HCT116 (cell line): ENCODE measurements around the gene XK. TPM values are rescaled to one million over a fixed set of nuclear protein-coding genes. Genes with fewer than 3 reads are reported as not detected.

Experiments used
- ATAC-seq: fragments of 200-7000 bp; cut with Tn5 transposase; 2 replicates; pipeline ENCODE4 v1.9.1; 2020; ENCODE audit warnings: mild to moderate bottlenecking, moderate library complexity
- BruUV-seq: library from RNA; stranded (reverse); fragments of 400-500 nt; replicated peaks from 2 replicates; lab custom pipeline; 2021; lab: Mats Ljungman, UMichigan
- CTCF ChIA-PET: fragments of 300-600 bp; sonication (Branson Sonifier 250); formaldehyde crosslinking; loops from one replicate; lab custom pipeline; 2021; ENCODE audit warnings: antibody characterized with exemption; lab: Charles Lee
- POLR2A ChIA-PET: fragments of 300-600, 350-600 bp; sonication (Branson Sonifier 250); formaldehyde crosslinking; loops from one replicate; lab custom pipeline; 2021; ENCODE audit warnings: antibody characterized with exemption; lab: Charles Lee
- RAD21 ChIA-PET, 2 experiments: fragments of 300-600 bp; sonication (Branson Sonifier 250); formaldehyde crosslinking; loops; one replicate each; lab custom pipeline; 2023; ENCODE audit warnings: low total read pairs in 2 of 2; ENCODE audit not compliant: uncharacterized antibody in 2 of 2, unreplicated experiment in 2 of 2, low non-redundant PET in 1 of 2; lab: Charles Lee
- DNase-seq: peaks from one replicate; pipeline ENCODE4 v3.0.0-alpha.2; 2010; ENCODE audit warnings: low read depth, low spot score
- H2AFZ ChIP-seq: fragments of 200-600 bp; shearing (Covaris generic), sonication (generic); 2 replicates; pipeline ENCODE4 v1.6.1; 2017; ENCODE audit warnings: low read depth, mixed run types, mixed read lengths, antibody characterized with exemption, low read length; ENCODE audit not compliant: poor library complexity, severe bottlenecking
- H3K27ac ChIP-seq: 2 replicates; pipeline ENCODE4 v1.5.1; 2012; ENCODE audit warnings: low read depth, low read length
- H3K27me3 ChIP-seq: fragments of 200-600 bp; sonication (generic); 2 replicates; pipeline ENCODE4 v1.6.1; 2016; ENCODE audit warnings: mixed run types, low read length, mixed read lengths; ENCODE audit not compliant: insufficient read depth
- H3K36me3 ChIP-seq, 2 experiments: fragments of 200-500 bp in 1 of 2; fragments of 200-600 bp in 1 of 2; sonication (Bioruptor generic) in 1 of 2; sonication (generic) in 1 of 2; 2 replicates each; pipeline versions ENCODE4 v1.5.1 to v1.6.1; 2014 to 2016; ENCODE audit warnings: low read length in 2 of 2, inconsistent platforms in 1 of 2, mixed read lengths in 1 of 2, mixed run types in 1 of 2; ENCODE audit not compliant: insufficient read depth in 2 of 2, control insufficient read depth in 1 of 2
- H3K4me1 ChIP-seq, 2 experiments: fragments of 200-600 bp in 1 of 2; sonication (generic) in 1 of 2; 2 replicates each; pipeline versions ENCODE4 v1.5.1 to v1.6.1; 2012 to 2017; ENCODE audit warnings: low read length in 2 of 2, inconsistent platforms in 1 of 2, mild to moderate bottlenecking in 1 of 2, mixed read lengths in 1 of 2, mixed run types in 1 of 2, moderate library complexity in 1 of 2; ENCODE audit not compliant: insufficient read depth in 2 of 2, control insufficient read depth in 1 of 2
- H3K4me2 ChIP-seq: fragments of 200-600 bp; sonication (generic); 2 replicates; pipeline ENCODE4 v1.6.1; 2017; ENCODE audit warnings: mixed run types, low read length, mixed read lengths
- H3K4me3 ChIP-seq, 2 experiments: fragments of 200-600 bp in 1 of 2; sonication (generic) in 1 of 2; replicated peaks in 1 of 2; 2 replicates each; pipeline ENCODE4 v1.5.1; 2011 to 2016; ENCODE audit warnings: low read length in 2 of 2, control low read depth in 1 of 2, low read depth in 1 of 2, mild to moderate bottlenecking in 1 of 2, mixed read lengths in 1 of 2, mixed run types in 1 of 2
- H3K79me2 ChIP-seq: fragments of 200-600 bp; sonication (generic); 2 replicates; pipeline ENCODE4 v1.6.1; 2017; ENCODE audit warnings: mild to moderate bottlenecking, mixed run types, low read length, moderate library complexity, mixed read lengths; ENCODE audit not compliant: insufficient read depth
- H3K9ac ChIP-seq: fragments of 200-600 bp; sonication (generic); 2 replicates; pipeline ENCODE4 v1.6.1; 2016; ENCODE audit warnings: low read length, mixed read lengths
- H3K9me2 ChIP-seq: fragments of 200-600 bp; sonication (generic), shearing (Covaris generic); 2 replicates; pipeline ENCODE4 v1.6.1; 2017; ENCODE audit warnings: mixed run types, mild to moderate bottlenecking, moderate library complexity; ENCODE audit not compliant: insufficient read depth
- H3K9me3 ChIP-seq, 2 experiments: fragments of 200-500 bp in 1 of 2; fragments of 200-600 bp in 1 of 2; sonication (Bioruptor generic) in 1 of 2; sonication (generic) in 1 of 2; 2 replicates each; pipeline ENCODE4 v1.6.1; 2014 to 2017; ENCODE audit warnings: low read length in 2 of 2, mixed read lengths in 2 of 2, inconsistent platforms in 1 of 2, low read depth in 1 of 2, mild to moderate bottlenecking in 1 of 2, mixed run types in 1 of 2, moderate library complexity in 1 of 2; ENCODE audit not compliant: control insufficient read depth in 1 of 2, insufficient read depth in 1 of 2
- H4K20me1 ChIP-seq: fragments of 200-600 bp; sonication (generic), shearing (Covaris generic); 2 replicates; pipeline ENCODE4 v1.6.1; 2017; ENCODE audit warnings: mixed run types, mild to moderate bottlenecking, moderate library complexity; ENCODE audit not compliant: insufficient read depth
- EGR1 ChIP-seq: IDR thresholded peaks from 2 replicates; pipeline ENCODE4 v1.6.1; 2012; ENCODE audit warnings: low read depth
- JUND ChIP-seq: IDR thresholded peaks from 2 replicates; pipeline ENCODE4 v1.6.1; 2012
- POLR2A ChIP-seq: IDR thresholded peaks from 2 replicates; pipeline ENCODE4 v1.7.0; 2011; ENCODE audit warnings: borderline replicate concordance; ENCODE audit not compliant: insufficient read depth, insufficient read length; ENCODE audit errors: extremely low read depth
- RAD21 ChIP-seq: IDR thresholded peaks from 2 replicates; pipeline ENCODE4 v1.6.1; 2012; ENCODE audit warnings: low read depth, mild to moderate bottlenecking
- SIN3A ChIP-seq: IDR thresholded peaks from 2 replicates; pipeline ENCODE4 v1.6.1; 2012; ENCODE audit warnings: low read depth
- TCF7L2 ChIP-seq: IDR thresholded peaks from 2 replicates; pipeline ENCODE4 v1.7.0; 2011; ENCODE audit warnings: borderline replicate concordance, inconsistent platforms; ENCODE audit not compliant: insufficient read depth, insufficient read length; ENCODE audit errors: extremely low read depth
- ZFX ChIP-seq: fragments of 450-650 bp; IDR thresholded peaks from 2 replicates; pipeline ENCODE4 v1.6.1; 2017
- intact Hi-C: fragments of 100-400 bp; cut with micrococcal nuclease; formaldehyde crosslinking; loops from 2 replicates; pipeline ENCODE4 v1.10.0; 2022
- total RNA-seq: library from RNA; stranded (reverse); gene quantifications from one replicate; pipeline ENCODE4 v1.2.1, GENCODE V29; 2021; ENCODE audit not compliant: unreplicated experiment
- TF ChIP-seq, protein P1 (sequence below): IDR thresholded peaks from 2 replicates; pipeline ENCODE4 v1.6.1; 2011; ENCODE audit warnings: mild to moderate bottlenecking, low read length, moderate library complexity; ENCODE audit not compliant: insufficient replicate concordance; ENCODE audit errors: extremely low read depth
- TF ChIP-seq, protein P2 (sequence below): IDR thresholded peaks from 2 replicates; pipeline ENCODE4 v1.6.1; 2012
- TF ChIP-seq, protein P3 (sequence below): IDR thresholded peaks from 2 replicates; pipeline ENCODE4 v1.6.1; 2012

XK gene
- total RNA-seq, 1 experiment from 2014 or later, result 2.6 TPM

DNA sequence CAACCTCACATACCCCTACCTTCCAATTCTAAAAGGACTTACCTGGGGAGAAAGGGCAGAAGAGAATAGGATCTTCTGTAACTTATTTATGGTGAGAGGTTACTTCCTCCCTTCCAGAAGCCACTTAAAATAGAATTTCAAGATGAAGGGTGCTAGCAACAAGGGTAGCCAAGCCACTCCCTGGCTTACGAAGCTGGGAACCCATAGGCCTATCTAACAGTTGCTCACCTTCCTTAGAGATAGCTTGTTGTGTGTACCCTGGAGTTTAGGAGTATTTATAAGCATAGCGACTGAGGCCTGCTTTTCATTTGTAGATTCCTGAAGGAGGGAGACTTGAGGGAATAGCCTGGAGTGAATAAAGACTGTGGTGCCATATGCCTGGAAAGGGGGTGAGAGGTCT is 28.9 kb downstream of the XK start (continued):
- TF ChIP-seq, protein P1, sequence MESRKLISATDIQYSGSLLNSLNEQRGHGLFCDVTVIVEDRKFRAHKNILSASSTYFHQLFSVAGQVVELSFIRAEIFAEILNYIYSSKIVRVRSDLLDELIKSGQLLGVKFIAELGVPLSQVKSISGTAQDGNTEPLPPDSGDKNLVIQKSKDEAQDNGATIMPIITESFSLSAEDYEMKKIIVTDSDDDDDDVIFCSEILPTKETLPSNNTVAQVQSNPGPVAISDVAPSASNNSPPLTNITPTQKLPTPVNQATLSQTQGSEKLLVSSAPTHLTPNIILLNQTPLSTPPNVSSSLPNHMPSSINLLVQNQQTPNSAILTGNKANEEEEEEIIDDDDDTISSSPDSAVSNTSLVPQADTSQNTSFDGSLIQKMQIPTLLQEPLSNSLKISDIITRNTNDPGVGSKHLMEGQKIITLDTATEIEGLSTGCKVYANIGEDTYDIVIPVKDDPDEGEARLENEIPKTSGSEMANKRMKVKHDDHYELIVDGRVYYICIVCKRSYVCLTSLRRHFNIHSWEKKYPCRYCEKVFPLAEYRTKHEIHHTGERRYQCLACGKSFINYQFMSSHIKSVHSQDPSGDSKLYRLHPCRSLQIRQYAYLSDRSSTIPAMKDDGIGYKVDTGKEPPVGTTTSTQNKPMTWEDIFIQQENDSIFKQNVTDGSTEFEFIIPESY, result no peak
- TF ChIP-seq, all 23 proteins: peak for 0

DNA sequence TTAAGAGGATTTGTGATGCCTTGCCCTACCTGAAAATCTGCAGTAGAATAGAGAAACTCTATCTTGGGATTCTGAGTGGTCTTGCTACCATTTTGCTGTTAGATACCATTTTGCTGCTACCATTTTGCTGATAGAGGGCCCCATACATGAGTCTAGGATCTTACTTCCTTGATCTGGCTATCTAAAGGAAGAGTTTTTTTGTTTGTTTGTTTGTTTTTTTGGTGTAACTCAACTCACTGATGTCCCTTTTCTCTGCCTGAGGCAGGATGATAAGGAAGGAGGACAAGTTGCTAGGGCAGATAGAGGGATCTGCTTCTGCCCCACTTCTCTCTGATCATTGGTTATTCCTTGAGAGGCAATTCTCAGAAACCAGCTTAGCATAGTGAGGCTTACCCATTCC is 31.0 kb downstream of the XK start:
- Histone ChIP-seq H3K27me3 (no peaks in the 10 kb centered on the region), H3K4me3 (no peak overlapping the region), H3K9me2 (no peaks in the 10 kb centered on the region), H3K4me2 (no peak overlapping the region), H3K27ac (no peak overlapping the region), H2AFZ (no peak overlapping the region), H3K36me3 (no peaks in the 10 kb centered on the region), H3K9me3 (no peaks in the 10 kb centered on the region), H4K20me1 (no peaks in the 10 kb centered on the region), H3K79me2 (no peaks in the 10 kb centered on the region), H3K9ac (no peak overlapping the region), H3K4me1 (no peaks in the 10 kb centered on the region)
- ChIA-PET POLR2A (no interaction called here), CTCF (no interaction called here), RAD21 (no interaction called here)
- intact Hi-C loops, result no loop called here
- no TSS peak for BruUV-seq
- ATAC-seq (no peak), DNase-seq (no peak)
- TF ChIP-seq RAD21 (no peak), SIN3A (no peak)

DNA sequence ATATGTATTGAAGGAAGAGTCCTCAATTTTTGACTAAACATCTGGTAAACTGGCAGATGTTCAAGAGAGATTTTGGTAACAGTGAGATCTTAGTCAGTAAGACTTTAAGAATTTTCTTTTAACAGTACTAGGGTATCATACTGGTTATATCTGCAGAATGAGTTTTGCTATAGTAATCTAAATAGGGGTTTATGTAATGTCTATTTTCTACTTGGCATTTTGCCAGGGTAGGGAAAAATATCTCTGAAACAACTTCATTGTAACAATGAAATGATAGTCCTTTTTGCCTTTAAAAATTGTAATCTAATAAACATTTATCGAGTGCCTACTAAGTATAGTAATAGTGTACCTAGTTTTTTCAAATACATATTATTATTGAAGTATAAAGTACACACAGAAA is 32.1 kb downstream of the XK start:
- POLR2A ChIA-PET, result no interaction called here
- no peaks in the 10 kb centered on the region for H3K27me3 ChIP-seq
- intact Hi-C loops, result no loop called here

More for the DNA sequence above, 32.1 kb downstream of the XK start:
- no peak for DNase-seq
- no peak overlapping the region for H3K9ac ChIP-seq
- no peak overlapping the region for H3K27ac ChIP-seq
- H3K9me2 ChIP-seq, result no peaks in the 10 kb centered on the region
- no peak overlapping the region for H3K4me3 ChIP-seq
- no peak for ATAC-seq
- TF ChIP-seq TCF7L2, result no peak
- no peak for TF ChIP-seq ZFX
- no peak for TF ChIP-seq EGR1
- TF ChIP-seq, protein P2, sequence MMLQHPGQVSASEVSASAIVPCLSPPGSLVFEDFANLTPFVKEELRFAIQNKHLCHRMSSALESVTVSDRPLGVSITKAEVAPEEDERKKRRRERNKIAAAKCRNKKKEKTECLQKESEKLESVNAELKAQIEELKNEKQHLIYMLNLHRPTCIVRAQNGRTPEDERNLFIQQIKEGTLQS, result no peak
- TF ChIP-seq, protein P3, sequence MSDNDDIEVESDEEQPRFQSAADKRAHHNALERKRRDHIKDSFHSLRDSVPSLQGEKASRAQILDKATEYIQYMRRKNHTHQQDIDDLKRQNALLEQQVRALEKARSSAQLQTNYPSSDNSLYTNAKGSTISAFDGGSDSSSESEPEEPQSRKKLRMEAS, result no peak
- no peak for TF ChIP-seq JUND
- no peak for TF ChIP-seq POLR2A
- H4K20me1 ChIP-seq, result no peaks in the 10 kb centered on the region
- ChIA-PET CTCF (no interaction called here), RAD21 (no interaction called here)
- no peaks in the 10 kb centered on the region for H3K36me3 ChIP-seq
- no peaks in the 10 kb centered on the region for H3K79me2 ChIP-seq
- no TSS peak for BruUV-seq
- no peaks in the 10 kb centered on the region for H3K4me1 ChIP-seq
- H3K4me2 ChIP-seq, result no peak overlapping the region
- H2AFZ ChIP-seq, result no peak overlapping the region
- no peaks in the 10 kb centered on the region for H3K9me3 ChIP-seq
